ENCODE measurements around the gene CCDC141. TPM values are rescaled to one million over a fixed set of nuclear protein-coding genes. Genes with fewer than 3 reads are reported as not detected.

Gene CCDC141
- total RNA-seq, 2 donors from 2014 or later: 118 to 142 TPM

GRCh38 chr2:178783889-178784288 lies 266.0 kb downstream of the CCDC141 start:
- Mint-ChIP-seq H3K9me3 (no peaks in the 10 kb centered on the region), H3K36me3 (ENCODE audit: low read depth) (peaks cover 83% of the 10 kb centered on the region), H3K27ac (no peak overlapping the region), H3K27me3 (ENCODE audit: insufficient read depth) (no peaks in the 10 kb centered on the region), H3K4me1 (peaks cover 6% of the 10 kb centered on the region), H3K4me3 (no peak overlapping the region)
- no peak for DNase-seq
- no peak for TF ChIP-seq CTCF (conservative IDR thresholded peaks at IDR 0.05)
- Histone ChIP-seq H3K9me3 (ENCODE audit: control insufficient read depth, low read length) (no peaks in the 10 kb centered on the region), H3K4me1 (ENCODE audit: control insufficient read depth, insufficient read depth, low read length) (no peaks in the 10 kb centered on the region), H3K9ac (ENCODE audit: extremely low read depth, low read length, poor library complexity, severe bottlenecking) (no peak overlapping the region), H3K4me3 (ENCODE audit: low read length) (no peak overlapping the region), H3K27me3 (ENCODE audit: control insufficient read depth, insufficient read depth, low read length, poor library complexity, severe bottlenecking) (no peaks in the 10 kb centered on the region), H3K36me3 (ENCODE audit: control insufficient read depth, insufficient read depth, low read length) (peaks cover 98% of the 10 kb centered on the region), H3K27ac (ENCODE audit: low read depth, low read length) (no peak overlapping the region)
- 97 to 98% methylated on average over 8 to 10 of the region's 10 CpGs for WGBS, 2 experiments (ENCODE audit: insufficient coverage in 1 of 2, insufficient read length in 1 of 2)

GRCh38 chr2:178782236-178782635 lies 267.7 kb downstream of the CCDC141 start:
- 92 to 96% methylated on average over 4 to 7 of the region's 7 CpGs for WGBS, 2 experiments (ENCODE audit: insufficient coverage in 1 of 2, insufficient read length in 1 of 2)
- no peak overlapping the region for H3K27ac Mint-ChIP-seq
- H3K4me1 Mint-ChIP-seq: peaks cover 6% of the 10 kb centered on the region
- Histone ChIP-seq H3K27me3 (ENCODE audit: control insufficient read depth, insufficient read depth, low read length, poor library complexity, severe bottlenecking) (no peaks in the 10 kb centered on the region), H3K36me3 (ENCODE audit: control insufficient read depth, insufficient read depth, low read length) (peaks cover 98% of the 10 kb centered on the region), H3K4me3 (ENCODE audit: low read length) (no peak overlapping the region), H3K4me1 (ENCODE audit: control insufficient read depth, insufficient read depth, low read length) (no peaks in the 10 kb centered on the region), H3K27ac (ENCODE audit: low read depth, low read length) (no peak overlapping the region), H3K9ac (ENCODE audit: extremely low read depth, low read length, poor library complexity, severe bottlenecking) (no peak overlapping the region), H3K9me3 (ENCODE audit: control insufficient read depth, low read length) (no peaks in the 10 kb centered on the region)
- no peak for DNase-seq
- no peaks in the 10 kb centered on the region for H3K9me3 Mint-ChIP-seq
- H3K36me3 Mint-ChIP-seq (ENCODE audit: low read depth): peaks cover 89% of the 10 kb centered on the region
- no peak overlapping the region for H3K4me3 Mint-ChIP-seq
- H3K27me3 Mint-ChIP-seq (ENCODE audit: insufficient read depth): no peaks in the 10 kb centered on the region
- no peak for TF ChIP-seq CTCF (conservative IDR thresholded peaks at IDR 0.05)

Other genes starting within 250 kb of the CCDC141 start
- 100 to 1,000 TPM; 101 to 118 TPM for gene TTN, start 242.7 kb downstream of the CCDC141 start, total RNA-seq
- 10 to 100 TPM; 51.3 to 75.4 TPM for gene SESTD1, start 214.7 kb upstream of the CCDC141 start, total RNA-seq